BLaER1 treated with 17β-estradiol and CSF1 and Interleukin-3, amounts not matched to agents 10 nM and 100 nM (cell line): ENCODE results near the gene VWA7.

ENCODE experiments used
- H3K27ac ChIP-seq, 11 experiments: shearing (Covaris generic); formaldehyde crosslinking; 2 replicates each; pipeline ENCODE4 v1.8.1; 2022
- H3K27me3 ChIP-seq, 11 experiments: shearing (Covaris generic); formaldehyde crosslinking; 2 replicates each; pipeline ENCODE4 v1.8.1; 2022
- H3K36me3 ChIP-seq, 11 experiments: shearing (Covaris generic); formaldehyde crosslinking; 2 replicates each; pipeline ENCODE4 v1.8.1; 2022
- H3K4me1 ChIP-seq, 10 experiments: shearing (Covaris generic); formaldehyde crosslinking; 2 replicates each; pipeline ENCODE4 v1.8.1; 2022
- H3K4me2 ChIP-seq, 11 experiments: shearing (Covaris generic); formaldehyde crosslinking; 2 replicates each; pipeline ENCODE4 v1.8.1; 2022
- H3K4me3 ChIP-seq, 10 experiments: shearing (Covaris generic); formaldehyde crosslinking; 2 replicates each; pipeline ENCODE4 v1.8.1; 2022
- H3K9ac ChIP-seq, 11 experiments: shearing (Covaris generic); formaldehyde crosslinking; 2 replicates each; pipeline ENCODE4 v1.8.1; 2022
- H3K9me3 ChIP-seq, 11 experiments: shearing (Covaris generic); formaldehyde crosslinking; replicated peaks in 1 of 11; 2 replicates each; pipeline ENCODE4 v1.8.1; 2022
- H4K20me1 ChIP-seq, 11 experiments: shearing (Covaris generic); formaldehyde crosslinking; 2 replicates each; pipeline ENCODE4 v1.8.1; 2022
- Cebpa-rat ChIP-seq, 11 experiments: shearing (Covaris generic); IDR thresholded peaks; 2 replicates each; pipeline ENCODE4 v1.8.1; 2022

The VWA7 gene

DNA sequence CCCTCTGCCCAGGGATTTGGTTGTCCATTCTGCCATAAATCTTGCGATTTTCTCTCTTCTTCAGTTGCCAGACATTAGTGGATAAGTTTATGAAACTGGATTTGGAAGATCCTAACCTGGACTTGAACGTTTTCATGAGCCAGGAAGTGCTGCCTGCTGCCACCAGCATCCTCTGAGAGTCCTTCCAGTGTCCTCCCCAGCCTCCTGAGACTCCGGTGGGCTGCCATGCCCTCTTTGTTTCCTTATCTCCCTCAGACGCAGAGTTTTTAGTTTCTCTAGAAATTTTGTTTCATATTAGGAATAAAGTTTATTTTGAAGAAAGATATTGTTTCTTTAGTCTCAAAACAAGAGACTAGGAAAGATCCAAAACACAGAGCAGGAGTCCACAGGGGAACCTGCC lies 14.8 kb downstream of the VWA7 start, which contains the start of gene SAPCD1:
TSS of gene SAPCD1 (plus strand) at position 301 of the 400 bp plus-strand sequence. CDS start 399 bp downstream, outside the sequence.
- no peak for TF ChIP-seq Cebpa-rat (IDR thresholded peaks at IDR 0.05)

DNA sequence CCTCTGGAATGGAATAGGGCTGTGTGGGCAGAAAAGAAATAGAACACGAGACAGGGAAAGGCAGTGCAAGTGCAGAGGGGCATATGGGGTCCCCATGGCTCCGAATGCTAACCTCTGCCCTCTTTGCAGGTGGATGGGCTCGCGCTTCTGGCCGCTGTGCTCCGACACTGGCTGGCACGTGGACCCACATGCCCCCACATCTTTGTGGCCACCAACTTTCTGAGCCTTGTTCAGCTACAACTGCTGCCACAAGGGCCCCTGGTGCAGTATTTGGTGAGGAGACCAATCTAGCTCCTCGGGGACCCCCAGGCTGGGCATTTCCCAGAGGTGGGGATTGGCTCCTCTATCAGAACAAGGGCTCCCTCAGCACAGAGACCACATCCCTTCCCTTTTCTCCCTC lies 15.8 kb downstream of the VWA7 start:
- Histone ChIP-seq H3K36me3 (peaks cover 7 to 81% (median 66%) of the 10 kb centered on the region in 11 experiments; a peak in 20 of 22 replicates), H3K4me1 (peaks cover 0 to 30% (median 22%) of the 10 kb centered on the region in 10 experiments; a peak in 17 of 20 replicates), H4K20me1 (no peaks in the 10 kb centered on the region), H3K9me3 (no peaks in the 10 kb centered on the region), H3K4me2 (peak overlapping the region in 4 of 11 experiments; percentile 3 to 17 (median 8); a peak in 5 of 22 replicates), H3K4me3 (no peak overlapping the region), H3K9ac (no peak overlapping the region), H3K27me3 (no peaks in the 10 kb centered on the region), H3K27ac (no peak overlapping the region; a peak in 1 of 22 replicates)
- TF ChIP-seq Cebpa-rat (IDR thresholded peaks at IDR 0.05), result no peak

More for the DNA sequence above, 14.8 kb downstream of the VWA7 start, which contains the start of gene SAPCD1:
- H3K36me3 ChIP-seq, result peaks cover 7 to 81% (median 66%) of the 10 kb centered on the region in 11 experiments; a peak in 20 of 22 replicates
- H3K27ac ChIP-seq, result peak within 1 kb of the TSS in 4 of 11 experiments; percentile 13 to 42 (median 22); a peak in 4 of 22 replicates
- H3K4me1 ChIP-seq, result peaks cover 4 to 30% (median 24%) of the 10 kb centered on the region in 10 experiments
- H3K9me3 ChIP-seq, result no peaks in the 10 kb centered on the region
- no peaks in the 10 kb centered on the region for H3K27me3 ChIP-seq
- H3K4me2 ChIP-seq, result peak within 1 kb of the TSS in 10 of 11 experiments; percentile 7 to 62 (median 27); a peak in 14 of 22 replicates
- no peaks in the 10 kb centered on the region for H4K20me1 ChIP-seq
- H3K4me3 ChIP-seq, result no peak within 1 kb of the TSS
- H3K9ac ChIP-seq, result peak within 1 kb of the TSS in 4 of 11 experiments; percentile 0 to 50 (median 20); a peak in 4 of 22 replicates

DNA sequence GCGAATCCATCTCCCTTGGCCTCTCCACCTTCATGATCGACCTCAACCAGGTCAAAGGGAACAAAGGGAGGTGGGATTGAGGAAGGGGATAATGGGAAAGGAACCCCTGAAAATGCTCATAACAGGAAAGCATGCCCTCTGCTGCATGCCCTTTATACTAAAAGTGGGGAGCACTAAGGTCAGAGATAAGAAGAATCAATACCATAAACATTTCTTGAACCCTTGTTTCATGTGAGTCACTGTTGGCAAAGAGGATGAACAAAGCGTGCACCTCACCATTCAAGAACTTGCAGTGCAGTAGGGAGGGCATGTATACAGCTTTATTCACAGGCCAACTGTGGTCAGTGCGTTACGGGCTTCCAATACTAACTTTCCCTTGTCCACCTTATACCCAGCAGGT lies 16.3 kb downstream of the VWA7 start:
- no peak overlapping the region for H3K4me2 ChIP-seq
- no peak overlapping the region for H3K4me3 ChIP-seq
- H3K36me3 ChIP-seq, result peaks cover 7 to 79% (median 66%) of the 10 kb centered on the region in 11 experiments; a peak in 20 of 22 replicates
- no peaks in the 10 kb centered on the region for H3K9me3 ChIP-seq
- H3K27me3 ChIP-seq, result no peaks in the 10 kb centered on the region
- no peak overlapping the region for H3K27ac ChIP-seq
- peaks cover 0 to 30% (median 22%) of the 10 kb centered on the region in 10 experiments; a peak in 17 of 20 replicates for H3K4me1 ChIP-seq
- TF ChIP-seq Cebpa-rat (IDR thresholded peaks at IDR 0.05), result no peak
- no peaks in the 10 kb centered on the region for H4K20me1 ChIP-seq
- H3K9ac ChIP-seq, result no peak overlapping the region

DNA sequence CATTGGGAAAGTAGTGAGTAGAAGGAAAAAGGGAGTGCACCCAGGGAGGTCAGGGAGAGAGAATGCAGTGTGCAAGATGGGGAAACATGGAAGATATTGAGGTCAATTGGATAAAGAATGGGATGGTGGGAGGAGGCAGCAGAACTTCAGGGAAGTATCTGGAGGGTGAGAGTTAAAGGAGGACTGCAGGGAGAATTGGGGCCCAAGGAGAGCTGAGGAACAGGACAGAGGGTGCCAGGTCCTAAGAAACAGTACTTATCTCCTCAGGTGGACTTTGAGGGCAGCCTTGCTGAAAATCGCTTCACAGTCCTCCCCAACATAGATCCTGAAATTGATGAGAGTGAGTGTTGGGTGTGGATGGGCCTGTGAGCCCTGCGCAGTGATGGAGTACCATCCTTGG lies 18.8 kb downstream of the VWA7 start:
- Histone ChIP-seq H3K4me3 (no peak overlapping the region), H4K20me1 (no peaks in the 10 kb centered on the region), H3K9me3 (no peaks in the 10 kb centered on the region), H3K36me3 (peaks cover 7 to 61% (median 54%) of the 10 kb centered on the region in 11 experiments; a peak in 20 of 22 replicates), H3K27ac (no peak overlapping the region), H3K27me3 (no peaks in the 10 kb centered on the region), H3K4me1 (peaks cover 0 to 23% (median 20%) of the 10 kb centered on the region in 10 experiments; a peak in 17 of 20 replicates), H3K4me2 (no peak overlapping the region), H3K9ac (no peak overlapping the region)
- TF ChIP-seq Cebpa-rat (IDR thresholded peaks at IDR 0.05), result no peak

DNA sequence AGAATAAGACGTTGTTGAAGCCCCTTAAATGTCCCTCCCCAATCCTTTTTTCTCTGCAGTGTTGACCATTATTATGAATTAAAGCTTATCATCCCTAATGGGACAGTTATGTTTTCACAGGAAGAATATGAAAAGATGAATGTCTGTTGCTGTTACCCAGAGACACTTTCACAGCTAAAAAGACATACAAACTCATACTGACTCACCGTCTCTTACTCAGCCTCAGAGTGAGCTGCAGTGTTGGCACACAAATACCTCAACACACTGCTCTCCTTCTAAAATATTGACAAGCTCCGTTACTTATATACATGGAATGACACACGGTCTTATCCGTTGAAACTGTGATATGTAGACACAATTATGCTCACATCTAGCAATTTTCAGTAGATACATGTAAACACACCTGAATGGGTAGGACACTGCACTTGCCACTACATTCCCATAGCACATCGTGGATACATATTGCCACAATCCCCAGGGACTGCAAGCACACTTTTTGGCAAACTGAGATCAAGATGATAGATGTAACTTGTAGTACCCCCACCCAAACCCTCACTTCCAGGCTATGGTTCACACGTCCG lies 24.3 kb downstream of the VWA7 start:
- Histone ChIP-seq H3K4me2 (no peak overlapping the region), H3K9me3 (no peaks in the 10 kb centered on the region), H3K4me1 (no peaks in the 10 kb centered on the region), H3K36me3 (peaks cover 0 to 43% (median 25%) of the 10 kb centered on the region in 11 experiments; a peak in 18 of 22 replicates), H4K20me1 (no peaks in the 10 kb centered on the region), H3K4me3 (no peak overlapping the region), H3K27me3 (no peaks in the 10 kb centered on the region), H3K9ac (no peak overlapping the region), H3K27ac (no peak overlapping the region)
- no peak for TF ChIP-seq Cebpa-rat (IDR thresholded peaks at IDR 0.05)

DNA sequence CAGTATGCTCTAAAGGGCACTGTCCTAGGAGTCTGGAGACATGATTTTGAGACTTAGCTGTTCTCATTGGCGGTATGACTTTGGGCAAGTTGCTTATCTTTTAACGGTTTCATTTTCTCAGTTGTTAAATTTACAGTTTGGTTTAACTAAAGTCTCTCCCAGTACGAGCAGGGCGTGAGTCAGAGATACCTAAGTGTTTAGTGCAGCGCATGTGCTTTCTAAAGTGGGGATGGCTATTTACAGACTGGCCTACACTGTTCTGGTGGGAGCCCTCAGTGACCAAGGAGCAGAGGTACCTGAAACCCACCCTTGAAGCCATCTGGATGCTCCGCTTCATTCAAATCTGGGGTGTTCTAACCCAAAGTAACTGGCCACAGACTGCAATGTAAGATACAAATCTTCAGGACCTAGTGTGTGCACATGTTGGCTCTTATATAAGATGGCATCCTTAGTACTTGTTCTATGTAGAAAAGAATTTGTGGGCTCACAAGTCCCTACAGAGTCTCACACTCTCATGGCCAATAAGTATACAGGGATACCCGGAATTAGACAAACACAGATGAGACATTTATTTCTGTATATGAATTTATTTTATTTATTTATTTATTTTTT lies 26.6 kb downstream of the VWA7 start:
- Histone ChIP-seq H3K9ac (no peak overlapping the region), H3K4me1 (peaks cover 0 to 3% (median 0%) of the 10 kb centered on the region in 10 experiments; a peak in 1 of 20 replicates), H3K36me3 (peaks cover 8 to 64% (median 37%) of the 10 kb centered on the region in 11 experiments; a peak in 18 of 22 replicates), H3K4me2 (no peak overlapping the region), H3K27ac (no peak overlapping the region), H4K20me1 (no peaks in the 10 kb centered on the region), H3K4me3 (no peak overlapping the region), H3K27me3 (no peaks in the 10 kb centered on the region), H3K9me3 (no peaks in the 10 kb centered on the region)
- TF ChIP-seq Cebpa-rat (IDR thresholded peaks at IDR 0.05), result no peak

DNA sequence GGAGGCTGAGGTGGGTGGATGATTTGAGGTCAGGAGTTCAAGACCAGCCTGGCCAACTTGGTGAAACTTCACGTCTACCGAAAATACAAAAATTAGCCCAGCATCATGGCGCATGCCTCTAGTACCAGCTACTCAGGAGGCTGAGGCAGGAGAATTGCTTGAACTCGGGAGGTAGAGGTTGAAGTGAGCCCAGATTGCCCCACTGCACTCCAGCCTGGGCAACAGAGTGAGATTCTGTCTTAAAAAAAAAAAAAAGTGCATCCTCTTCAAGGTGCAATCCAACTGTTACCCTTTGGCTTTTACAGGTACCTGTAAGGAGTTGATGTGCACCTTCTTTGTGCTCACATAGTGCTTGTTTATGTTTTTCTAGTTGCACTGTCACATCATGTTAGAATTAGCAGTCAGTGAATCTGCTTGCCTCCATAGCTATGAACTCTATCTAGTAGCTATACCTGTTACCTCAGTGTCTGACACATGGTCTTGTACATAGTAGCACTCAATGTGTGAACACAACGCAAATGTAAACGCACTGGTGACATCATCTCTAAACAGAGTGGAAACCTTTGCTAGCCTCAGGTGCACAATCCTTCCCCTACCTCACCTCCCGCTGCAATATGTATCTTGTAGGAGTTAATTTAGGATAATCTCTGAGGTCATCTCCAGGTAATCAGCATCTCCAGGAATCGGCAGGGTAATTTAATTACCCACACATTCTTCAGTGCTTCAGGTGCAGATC lies 27.7 kb downstream of the VWA7 start:
- no peak overlapping the region for H3K4me2 ChIP-seq
- H4K20me1 ChIP-seq, result no peaks in the 10 kb centered on the region
- H3K27me3 ChIP-seq, result no peaks in the 10 kb centered on the region
- H3K4me1 ChIP-seq, result peaks cover 4 to 13% (median 9%) of the 10 kb centered on the region in 10 experiments
- H3K9me3 ChIP-seq, result no peaks in the 10 kb centered on the region
- H3K27ac ChIP-seq, result no peak overlapping the region
- H3K9ac ChIP-seq, result no peak overlapping the region
- no peak for TF ChIP-seq Cebpa-rat (IDR thresholded peaks at IDR 0.05)
- no peak overlapping the region for H3K4me3 ChIP-seq
- peaks cover 8 to 66% (median 37%) of the 10 kb centered on the region in 11 experiments; a peak in 18 of 22 replicates for H3K36me3 ChIP-seq

DNA sequence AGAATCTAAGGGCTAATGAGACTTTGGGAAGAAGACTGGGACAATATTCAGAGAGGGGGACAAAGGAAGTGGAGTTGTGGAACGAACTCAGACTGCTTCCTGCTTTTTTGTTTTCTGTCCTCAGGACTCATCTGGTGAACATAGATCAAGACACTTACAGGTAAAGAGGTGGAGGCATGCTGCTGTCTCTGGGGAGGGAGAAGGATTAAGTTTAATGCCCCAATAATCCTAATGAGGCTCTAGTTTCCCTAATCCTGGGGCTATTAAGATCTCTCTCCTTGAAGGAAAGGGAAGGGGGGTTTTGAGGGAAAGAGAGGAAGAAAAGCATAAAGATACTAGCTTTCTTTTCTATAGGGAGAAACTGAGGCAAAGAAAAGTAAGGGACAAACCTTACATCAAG lies 32.7 kb downstream of the VWA7 start:
- H3K27ac ChIP-seq, result peak overlapping the region in 9 of 11 experiments; percentile 35 to 62 (median 39); a peak in 14 of 22 replicates
- peak overlapping the region; percentile 6 to 57 (median 43); a peak in 21 of 22 replicates for H3K4me2 ChIP-seq
- no peaks in the 10 kb centered on the region for H4K20me1 ChIP-seq
- peaks cover 8 to 74% (median 60%) of the 10 kb centered on the region in 11 experiments; a peak in 20 of 22 replicates for H3K36me3 ChIP-seq
- H3K9me3 ChIP-seq, result no peaks in the 10 kb centered on the region
- H3K4me1 ChIP-seq, result peaks cover 30 to 52% (median 42%) of the 10 kb centered on the region in 10 experiments
- no peak for TF ChIP-seq Cebpa-rat (IDR thresholded peaks at IDR 0.05)
- H3K4me3 ChIP-seq, result no peak overlapping the region
- H3K27me3 ChIP-seq, result no peaks in the 10 kb centered on the region
- H3K9ac ChIP-seq, result peak overlapping the region in 7 of 11 experiments; percentile 6 to 31 (median 22); a peak in 8 of 22 replicates
